NCI-H128 (cell line): ENCODE data around the gene FAM187B.
"Not testable (repeated sequence)": the region's sequence is repeated elsewhere in the genome, so short reads cannot be mapped to it uniquely, and the experiment has no call there.

Experiments
- DNase-seq: peaks from one replicate; lab custom pipeline; 2025; ENCODE audit not compliant: unreplicated experiment; lab: John Stamatoyannopoulos, UW

The FAM187B gene

GRCh38 chr19:35262101-35262761, 33.7 kb upstream of the FAM187B start:
- DNase-seq, result no peak

- DNase-seq, result no peak
Measured at GRCh38 chr19:35261356-35262100, 33.0 kb upstream of the FAM187B start.

GRCh38 chr19:35260694-35261304, 32.3 kb upstream of the FAM187B start:
- no peak for DNase-seq

GRCh38 chr19:35257113-35257461, 28.5 kb upstream of the FAM187B start:
- DNase-seq, result no peak

- DNase-seq, result no peak
Measured at GRCh38 chr19:35256566-35256965, 28.0 kb upstream of the FAM187B start.

- DNase-seq, result no peak
Measured at GRCh38 chr19:35254341-35255297, 26.1 kb upstream of the FAM187B start.

- no peak for DNase-seq
Measured at GRCh38 chr19:35253316-35254286, 25.1 kb upstream of the FAM187B start.

- no peak for DNase-seq
Measured at GRCh38 chr19:35251456-35251855, 22.9 kb upstream of the FAM187B start.

- DNase-seq, result no peak
Measured at GRCh38 chr19:35249848-35250711, 21.5 kb upstream of the FAM187B start.

- no peak for DNase-seq
Measured at GRCh38 chr19:35249146-35249847, 20.8 kb upstream of the FAM187B start.

GRCh38 chr19:35248310-35249145, 20.0 kb upstream of the FAM187B start, which contains the start of gene LSR:
TSS of gene LSR (plus strand) at chr19:35249002. CDS start at chr19:35249023, 21 bp downstream.
- DNase-seq, result peak; percentile 92

- peak; percentile 83 for DNase-seq
Measured at GRCh38 chr19:35247526-35248309, 19.2 kb upstream of the FAM187B start.

- DNase-seq, result no peak
Measured at GRCh38 chr19:35246466-35247092, 18.0 kb upstream of the FAM187B start.

GRCh38 chr19:35241417-35241816, 12.9 kb upstream of the FAM187B start:
- DNase-seq, result no peak

- DNase-seq, result no peak
Measured at GRCh38 chr19:35240327-35240726, 11.8 kb upstream of the FAM187B start.

- not testable (repeated sequence) for DNase-seq
Measured at GRCh38 chr19:35239597-35239996, 11.1 kb upstream of the FAM187B start.
